Duodenal mucosa (tissue), 2 donors: ENCODE measurements around the gene LILRA2.
"Not testable (repeated sequence)": the region's sequence is repeated elsewhere in the genome, so short reads cannot be mapped to it uniquely, and the experiment has no call there.

Experiments used
- H3K27ac ChIP-seq: one replicate; pipeline ENCODE4 v1.7.0; 2013; ENCODE audit warnings: low read depth, low read length
- H3K27me3 ChIP-seq, 2 donors: one replicate each; pipeline ENCODE4 v1.7.0; 2013; ENCODE audit warnings: low read length in 2 of 2, control low read depth in 1 of 2; ENCODE audit not compliant: insufficient read depth in 2 of 2, control insufficient read depth in 1 of 2
- H3K36me3 ChIP-seq, 2 donors: one replicate each; pipeline ENCODE4 v1.7.0; 2013; ENCODE audit warnings: low read length in 2 of 2, control low read depth in 1 of 2; ENCODE audit not compliant: insufficient read depth in 2 of 2, control insufficient read depth in 1 of 2
- H3K4me1 ChIP-seq, 2 donors: one replicate each; pipeline ENCODE4 v1.7.0; 2013; ENCODE audit warnings: low read length in 2 of 2, control low read depth in 1 of 2; ENCODE audit not compliant: insufficient read depth in 2 of 2, control insufficient read depth in 1 of 2
- H3K4me3 ChIP-seq, 2 donors: one replicate each; pipeline ENCODE4 v1.7.0; 2013; ENCODE audit warnings: low read length in 2 of 2, low read depth in 1 of 2
- H3K9ac ChIP-seq, 2 donors: one replicate each; pipeline ENCODE4 v1.7.0; 2013; ENCODE audit warnings: low read length in 2 of 2, low read depth in 1 of 2
- H3K9me3 ChIP-seq, 2 donors: one replicate each; pipeline ENCODE4 v1.7.0; 2013; ENCODE audit warnings: low read length in 2 of 2, control low read depth in 1 of 2; ENCODE audit not compliant: control insufficient read depth in 1 of 2

The LILRA2 gene

DNA sequence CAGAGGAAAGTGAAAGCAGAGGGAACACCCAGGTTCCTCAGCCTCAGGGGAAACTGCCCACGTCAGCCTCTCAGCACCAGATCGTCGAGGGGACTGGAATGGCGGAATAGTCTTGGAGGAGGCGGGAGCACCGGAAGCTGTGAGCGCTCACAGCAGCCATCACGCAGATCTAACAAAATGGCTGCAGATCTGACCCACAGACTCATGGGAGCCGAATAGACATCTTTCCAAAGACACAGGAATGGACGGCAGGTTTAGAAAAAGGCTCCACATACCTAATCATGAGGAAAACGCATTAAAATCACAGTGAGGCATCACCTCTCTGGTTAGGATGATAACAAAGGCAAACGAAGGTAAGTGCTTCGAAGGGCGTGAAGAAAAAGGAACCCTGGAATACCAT, 11.8 kb upstream of the LILRA2 start:
- no peak overlapping the region for H3K4me3 ChIP-seq
- no peak overlapping the region for H3K27ac ChIP-seq
- H3K36me3 ChIP-seq = no peaks in the 10 kb centered on the region
- no peaks in the 10 kb centered on the region for H3K4me1 ChIP-seq
- no peaks in the 10 kb centered on the region for H3K9me3 ChIP-seq
- H3K9ac ChIP-seq = no peak overlapping the region
- peaks cover 0 to 3% of the 10 kb centered on the region in 2 donors for H3K27me3 ChIP-seq

DNA sequence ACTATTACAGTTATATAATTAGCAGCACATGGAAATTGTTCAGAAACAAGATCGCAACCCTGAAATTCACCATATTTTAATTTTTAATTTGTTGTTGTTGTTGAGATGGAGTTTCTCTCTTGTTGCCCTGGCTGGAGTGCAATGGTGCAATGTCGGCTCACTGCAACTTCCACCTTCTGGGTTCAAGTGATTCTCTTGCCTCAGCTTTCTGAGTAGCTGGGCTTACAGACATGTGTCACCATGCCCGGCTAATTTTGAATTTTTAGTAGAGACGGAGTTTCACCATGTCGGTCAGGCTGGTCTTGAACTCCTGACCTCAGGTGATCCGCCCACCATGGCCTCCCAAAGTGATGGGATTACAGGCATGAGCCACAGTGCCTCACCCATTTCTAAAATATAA, 10.4 kb upstream of the LILRA2 start:
- H3K4me1 ChIP-seq, H3K36me3 ChIP-seq, H3K9me3 ChIP-seq, H3K27me3 ChIP-seq, H3K9ac ChIP-seq, H3K27ac ChIP-seq, H3K4me3 ChIP-seq: not testable (repeated sequence)

DNA sequence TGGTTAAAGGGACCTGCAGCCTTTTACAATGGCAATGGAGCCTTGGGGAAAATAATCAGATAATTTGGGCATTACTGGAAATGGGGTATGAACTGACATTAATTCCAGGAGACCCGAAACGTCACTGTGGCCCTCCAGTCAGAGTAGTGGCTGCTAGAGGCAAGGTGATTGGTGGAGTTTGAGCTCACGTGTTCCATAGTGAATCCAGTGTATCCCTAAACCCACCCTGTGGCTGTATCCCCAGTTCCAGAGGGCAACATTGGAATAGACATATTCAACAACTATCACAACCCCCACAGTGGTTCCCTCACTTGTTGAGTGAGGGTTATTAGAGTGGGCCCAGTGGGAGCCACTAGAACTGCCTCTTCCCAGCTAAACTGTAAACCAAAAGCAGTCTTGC, 3.3 kb upstream of the LILRA2 start:
- H3K9me3 ChIP-seq = no peaks in the 10 kb centered on the region
- peaks cover 0 to 5% of the 10 kb centered on the region in 2 donors for H3K27me3 ChIP-seq
- no peak overlapping the region for H3K27ac ChIP-seq
- H3K4me3 ChIP-seq = no peak overlapping the region
- H3K36me3 ChIP-seq = no peaks in the 10 kb centered on the region
- H3K4me1 ChIP-seq = no peaks in the 10 kb centered on the region
- H3K9ac ChIP-seq = no peak overlapping the region

DNA sequence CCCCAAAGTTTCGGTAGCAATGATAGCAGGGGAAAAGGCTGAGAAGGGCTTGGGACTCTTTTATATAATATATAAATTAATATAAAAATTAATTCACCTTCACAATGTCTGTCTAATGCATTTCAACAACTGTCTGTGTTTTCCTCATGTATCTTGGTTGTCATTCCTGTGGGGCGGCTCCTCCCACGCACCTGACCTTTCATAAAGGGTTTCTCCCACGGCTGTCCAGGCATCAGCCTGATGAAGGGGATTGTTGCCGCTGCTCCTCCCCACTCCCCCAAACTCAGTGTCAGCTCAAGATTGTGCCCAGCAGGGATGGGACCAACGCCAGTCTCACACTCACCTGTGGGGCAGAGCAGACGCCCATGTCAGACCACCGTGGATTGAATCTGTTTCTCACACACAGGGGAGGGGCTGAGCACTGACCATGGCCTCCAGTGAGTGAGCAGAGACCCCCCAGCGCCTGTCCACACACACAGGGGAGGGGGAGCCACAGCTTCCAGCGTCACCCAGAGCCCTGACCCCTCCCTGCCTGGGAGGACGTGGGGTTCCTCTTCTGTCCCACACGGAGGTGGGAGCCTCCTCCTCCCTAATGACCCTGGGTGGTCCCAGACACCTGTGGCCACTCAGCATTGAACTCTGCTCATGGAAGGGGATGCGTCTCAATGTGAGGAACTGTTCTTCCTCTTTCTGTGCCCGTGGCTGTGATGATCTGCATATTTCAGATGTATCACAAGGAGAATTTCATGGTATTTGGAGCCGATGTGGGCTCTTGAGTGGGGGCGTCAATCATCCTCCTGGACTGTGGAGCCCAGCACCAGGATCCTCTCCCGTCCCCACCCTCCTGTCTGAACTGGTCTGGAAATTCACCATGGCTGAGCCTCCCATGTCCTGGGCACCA, 1.6 kb upstream of the LILRA2 start:
- H3K27me3 ChIP-seq, H3K9me3 ChIP-seq, H3K9ac ChIP-seq, H3K4me1 ChIP-seq, H3K27ac ChIP-seq, H3K36me3 ChIP-seq, H3K4me3 ChIP-seq: not testable (repeated sequence)

DNA sequence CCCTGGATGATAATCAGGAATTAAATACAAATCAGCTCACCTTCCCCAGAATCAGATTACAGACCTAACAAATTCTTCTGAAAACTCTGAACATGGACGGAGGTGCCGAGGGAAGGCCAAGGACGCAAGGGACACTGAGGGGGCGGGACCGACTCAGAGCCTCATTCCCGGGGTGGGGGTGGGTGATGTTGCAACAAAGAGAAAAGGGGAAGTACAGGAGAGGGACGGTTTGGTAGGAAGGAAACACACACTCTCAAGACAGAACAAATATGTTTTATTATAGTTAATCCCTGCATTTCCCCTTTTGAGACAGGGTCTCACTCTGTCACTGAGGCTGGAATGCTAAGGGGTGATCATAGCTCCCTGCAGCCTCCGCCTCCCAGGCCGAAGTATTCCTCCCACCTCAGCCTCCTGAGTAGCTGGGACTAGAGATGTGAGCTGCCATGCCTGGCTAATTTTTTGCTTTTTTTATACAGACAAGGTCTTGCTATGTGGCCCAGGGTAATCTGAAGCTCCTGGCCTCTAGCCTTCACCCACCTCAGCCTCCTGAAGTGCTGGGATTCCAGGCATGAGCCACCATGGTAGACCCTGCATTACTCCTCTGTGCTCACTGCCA, 786 bp upstream of the LILRA2 start:
- Histone ChIP-seq H3K27me3 (peaks cover 0 to 5% of the 10 kb centered on the region in 2 donors), H3K9ac (no peak overlapping the region), H3K4me1 (no peaks in the 10 kb centered on the region), H3K4me3 (no peak overlapping the region), H3K27ac (no peak overlapping the region), H3K9me3 (no peaks in the 10 kb centered on the region), H3K36me3 (no peaks in the 10 kb centered on the region)

DNA sequence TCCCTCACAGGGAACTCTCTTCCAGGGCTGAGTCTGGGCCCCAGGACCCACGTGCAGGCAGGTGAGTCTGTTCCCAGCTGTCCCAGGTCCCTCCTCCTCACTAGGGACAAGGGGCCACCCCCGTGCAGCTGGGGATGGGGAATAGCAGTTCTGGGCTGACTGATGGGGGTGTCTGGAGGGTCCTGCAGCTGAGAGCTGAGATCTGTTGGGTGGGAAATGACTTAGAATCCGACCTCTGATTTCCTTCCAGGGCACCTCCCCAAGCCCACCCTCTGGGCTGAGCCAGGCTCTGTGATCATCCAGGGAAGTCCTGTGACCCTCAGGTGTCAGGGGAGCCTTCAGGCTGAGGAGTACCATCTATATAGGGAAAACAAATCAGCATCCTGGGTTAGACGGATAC, 461 bp downstream of the LILRA2 start:
- H3K27me3 ChIP-seq = peaks cover 0 to 5% of the 10 kb centered on the region in 2 donors
- no peaks in the 10 kb centered on the region for H3K4me1 ChIP-seq
- H3K9ac ChIP-seq = no peak overlapping the region
- H3K4me3 ChIP-seq = no peak overlapping the region
- H3K36me3 ChIP-seq = no peaks in the 10 kb centered on the region
- H3K9me3 ChIP-seq = no peaks in the 10 kb centered on the region
- H3K27ac ChIP-seq = no peak overlapping the region

DNA sequence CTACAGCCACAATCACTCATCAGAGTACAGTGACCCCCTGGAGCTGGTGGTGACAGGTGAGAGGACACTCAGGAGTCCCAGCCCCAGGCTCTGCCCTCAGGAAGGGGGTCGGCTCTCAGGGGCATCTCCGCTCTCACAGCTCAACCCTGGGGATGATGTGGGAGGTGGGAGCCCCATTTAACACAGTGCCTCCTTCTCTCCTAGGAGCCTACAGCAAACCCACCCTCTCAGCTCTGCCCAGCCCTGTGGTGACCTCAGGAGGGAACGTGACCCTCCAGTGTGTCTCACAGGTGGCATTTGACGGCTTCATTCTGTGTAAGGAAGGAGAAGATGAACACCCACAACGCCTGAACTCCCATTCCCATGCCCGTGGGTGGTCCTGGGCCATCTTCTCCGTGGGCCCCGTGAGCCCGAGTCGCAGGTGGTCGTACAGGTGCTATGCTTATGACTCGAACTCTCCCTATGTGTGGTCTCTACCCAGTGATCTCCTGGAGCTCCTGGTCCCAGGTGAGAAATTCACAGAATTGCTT, 1.0 kb downstream of the LILRA2 start:
- peaks cover 0 to 5% of the 10 kb centered on the region in 2 donors for H3K27me3 ChIP-seq
- H3K4me3 ChIP-seq = no peak overlapping the region
- H3K27ac ChIP-seq = no peak overlapping the region
- no peaks in the 10 kb centered on the region for H3K9me3 ChIP-seq
- H3K9ac ChIP-seq = no peak overlapping the region
- no peaks in the 10 kb centered on the region for H3K4me1 ChIP-seq
- H3K36me3 ChIP-seq = no peaks in the 10 kb centered on the region

DNA sequence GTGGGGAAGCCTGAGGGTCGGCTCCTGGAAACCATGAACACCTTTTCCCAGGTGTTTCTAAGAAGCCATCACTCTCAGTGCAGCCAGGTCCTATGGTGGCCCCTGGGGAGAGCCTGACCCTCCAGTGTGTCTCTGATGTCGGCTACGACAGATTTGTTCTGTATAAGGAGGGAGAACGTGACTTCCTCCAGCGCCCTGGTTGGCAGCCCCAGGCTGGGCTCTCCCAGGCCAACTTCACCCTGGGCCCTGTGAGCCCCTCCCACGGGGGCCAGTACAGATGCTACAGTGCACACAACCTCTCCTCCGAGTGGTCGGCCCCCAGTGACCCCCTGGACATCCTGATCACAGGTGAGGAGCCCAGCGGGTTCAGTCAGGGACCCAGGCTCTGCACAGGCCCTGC, 1.6 kb downstream of the LILRA2 start:
- not testable (repeated sequence) for H3K4me3 ChIP-seq, H3K9me3 ChIP-seq, H3K27me3 ChIP-seq, H3K27ac ChIP-seq, H3K4me1 ChIP-seq, H3K9ac ChIP-seq, H3K36me3 ChIP-seq

DNA sequence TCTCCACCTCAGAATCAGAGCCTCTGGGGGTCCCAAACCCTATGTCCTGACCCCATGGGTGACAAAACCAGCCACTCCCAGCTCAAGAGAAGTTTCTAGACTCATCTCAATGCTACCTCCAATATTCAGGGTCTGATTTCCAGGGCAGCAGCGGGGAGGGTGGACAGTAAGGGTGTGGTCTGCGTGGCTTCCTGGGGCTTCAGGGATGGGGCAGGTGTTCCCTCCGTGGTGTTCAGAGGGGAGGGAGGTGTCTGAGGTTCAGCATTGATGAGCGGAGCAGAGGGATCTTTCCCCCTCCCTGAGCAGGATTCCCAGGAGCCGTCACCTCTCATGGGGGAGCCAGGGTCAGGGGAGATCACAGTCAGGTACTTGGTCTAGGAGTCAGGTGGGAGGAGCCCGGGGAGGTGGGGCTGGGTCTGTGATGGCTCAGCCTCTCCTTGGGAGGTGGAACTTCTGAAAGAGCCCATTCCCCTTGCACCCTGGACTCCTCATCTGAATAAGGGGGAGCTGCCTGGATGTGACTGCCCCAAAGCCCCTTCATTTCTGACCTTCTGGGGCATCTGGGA, 2.9 kb downstream of the LILRA2 start:
- H3K4me3 ChIP-seq = no peak overlapping the region
- no peak overlapping the region for H3K9ac ChIP-seq
- peaks cover 0 to 5% of the 10 kb centered on the region in 2 donors for H3K27me3 ChIP-seq
- H3K36me3 ChIP-seq = no peaks in the 10 kb centered on the region
- H3K9me3 ChIP-seq = no peaks in the 10 kb centered on the region
- H3K4me1 ChIP-seq = no peaks in the 10 kb centered on the region
- H3K27ac ChIP-seq = no peak overlapping the region

DNA sequence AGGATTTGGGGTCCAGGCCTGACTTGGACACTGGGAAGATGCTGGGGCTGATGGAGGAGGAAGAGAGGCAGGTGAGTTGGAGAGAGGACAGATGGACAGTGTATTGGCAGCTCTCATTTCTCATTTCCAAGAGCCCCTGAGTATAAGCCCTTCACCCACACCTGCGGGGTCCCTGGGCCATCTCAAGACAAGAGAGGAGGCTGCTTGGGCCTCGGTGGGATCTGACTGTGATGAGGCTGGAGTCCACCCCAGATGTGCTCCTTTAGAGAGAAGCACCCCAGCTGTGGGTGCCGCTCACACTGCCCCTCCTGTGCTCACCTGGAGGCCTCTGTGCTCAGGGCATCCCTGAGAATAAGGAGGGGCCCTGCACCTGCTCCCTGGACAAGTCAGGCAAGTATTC, 3.7 kb downstream of the LILRA2 start:
- Histone ChIP-seq H3K4me3 (no peak overlapping the region), H3K9me3 (no peaks in the 10 kb centered on the region), H3K27me3 (peaks cover 0 to 5% of the 10 kb centered on the region in 2 donors), H3K36me3 (no peaks in the 10 kb centered on the region), H3K4me1 (no peaks in the 10 kb centered on the region), H3K9ac (no peak overlapping the region), H3K27ac (no peak overlapping the region)
